NCI-H226 (cell line): Measurements from ENCODE around the gene TRIM71.

Experiments used
- DNase-seq: peaks from one replicate; pipeline ENCODE4 v3.0.0-alpha.2; 2015

Gene TRIM71

GRCh38 chr3:32946973-32947788, 129.4 kb downstream of the TRIM71 start:
- no peak for DNase-seq
